ENCODE results near the gene ABLIM1. TPM values are rescaled to one million over a fixed set of nuclear protein-coding genes. Genes with fewer than 3 reads are reported as not detected.

The ABLIM1 gene
- total and polyA plus RNA-seq, 3 donors from 2014 or later, result 90.0 to 137 (median 128) TPM

DNA sequence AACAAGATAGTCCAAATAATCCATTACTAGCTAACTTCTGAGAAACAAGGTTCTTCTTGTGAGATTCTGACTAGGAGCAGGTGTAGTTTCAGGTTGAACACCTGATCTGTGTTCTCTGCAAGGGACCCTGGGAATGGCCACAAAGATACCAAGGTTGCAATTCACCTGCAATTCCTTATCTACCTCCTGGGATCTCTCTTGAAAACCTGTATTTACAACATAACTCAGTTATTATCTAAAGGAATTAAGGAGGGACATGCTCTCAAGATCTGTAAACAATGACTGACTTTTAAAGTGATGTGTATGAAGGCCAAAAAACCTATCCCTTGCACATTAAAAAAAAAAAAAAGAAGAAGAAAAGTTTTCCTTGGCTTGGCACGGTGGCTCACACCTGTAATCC lies 54.8 kb downstream of the ABLIM1 start:
- DNase-seq, result no peak
- Histone ChIP-seq H3K4me3 (no peak overlapping the region), H3K4me1 (peaks cover 9% of the 10 kb centered on the region), H3K9me3 (no peaks in the 10 kb centered on the region), H3K27ac (no peak overlapping the region), H3K27me3 (no peaks in the 10 kb centered on the region), H3K36me3 (ENCODE audit: low read depth, missing control alignments) (no peaks in the 10 kb centered on the region)
- TF ChIP-seq, protein P1, sequence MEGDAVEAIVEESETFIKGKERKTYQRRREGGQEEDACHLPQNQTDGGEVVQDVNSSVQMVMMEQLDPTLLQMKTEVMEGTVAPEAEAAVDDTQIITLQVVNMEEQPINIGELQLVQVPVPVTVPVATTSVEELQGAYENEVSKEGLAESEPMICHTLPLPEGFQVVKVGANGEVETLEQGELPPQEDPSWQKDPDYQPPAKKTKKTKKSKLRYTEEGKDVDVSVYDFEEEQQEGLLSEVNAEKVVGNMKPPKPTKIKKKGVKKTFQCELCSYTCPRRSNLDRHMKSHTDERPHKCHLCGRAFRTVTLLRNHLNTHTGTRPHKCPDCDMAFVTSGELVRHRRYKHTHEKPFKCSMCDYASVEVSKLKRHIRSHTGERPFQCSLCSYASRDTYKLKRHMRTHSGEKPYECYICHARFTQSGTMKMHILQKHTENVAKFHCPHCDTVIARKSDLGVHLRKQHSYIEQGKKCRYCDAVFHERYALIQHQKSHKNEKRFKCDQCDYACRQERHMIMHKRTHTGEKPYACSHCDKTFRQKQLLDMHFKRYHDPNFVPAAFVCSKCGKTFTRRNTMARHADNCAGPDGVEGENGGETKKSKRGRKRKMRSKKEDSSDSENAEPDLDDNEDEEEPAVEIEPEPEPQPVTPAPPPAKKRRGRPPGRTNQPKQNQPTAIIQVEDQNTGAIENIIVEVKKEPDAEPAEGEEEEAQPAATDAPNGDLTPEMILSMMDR (IDR thresholded peaks at IDR 0.05), result no peak
- no peak for TF ChIP-seq POLR2A (IDR thresholded peaks at IDR 0.05)
- intact Hi-C loops (cut with DNase I; ENCODE audit: low total_unique reads), result no loop called here
- WGBS, 2 donors, result 81 to 82% methylated on average over 1 of the region's 1 CpG

DNA sequence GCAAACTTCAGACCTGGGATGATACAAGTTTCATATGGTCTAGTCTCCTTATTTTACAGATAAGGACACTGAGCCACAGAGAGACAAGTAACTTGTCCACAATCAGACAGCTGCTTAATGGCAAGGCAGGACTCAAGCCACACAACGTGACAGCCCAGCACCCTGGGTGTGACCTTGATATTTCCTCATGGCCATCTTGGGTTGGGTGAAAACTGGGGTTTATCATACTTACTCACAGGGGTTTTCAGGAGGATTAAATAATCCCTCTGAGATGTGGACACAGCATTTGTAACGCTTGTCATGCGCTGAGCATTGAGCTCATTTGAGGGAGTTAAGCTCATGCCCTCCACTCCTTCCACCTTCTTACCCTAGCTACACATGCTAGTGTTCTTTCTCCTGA lies 58.0 kb downstream of the ABLIM1 start:
- TF ChIP-seq POLR2A (IDR thresholded peaks at IDR 0.05), result no peak
- TF ChIP-seq, protein P1 (IDR thresholded peaks at IDR 0.05), result no peak
- WGBS, 2 donors, result 86 to 94% methylated on average over 3 of the region's 3 CpGs
- H3K36me3 ChIP-seq (ENCODE audit: low read depth, missing control alignments), result no peaks in the 10 kb centered on the region
- no peaks in the 10 kb centered on the region for H3K27me3 ChIP-seq
- no peak overlapping the region for H3K27ac ChIP-seq
- intact Hi-C loops (cut with DNase I; ENCODE audit: low total_unique reads), result no loop called here
- H3K9me3 ChIP-seq, result no peaks in the 10 kb centered on the region
- no peak for DNase-seq
- no peak overlapping the region for H3K4me3 ChIP-seq
- peaks cover 9% of the 10 kb centered on the region for H3K4me1 ChIP-seq

DNA sequence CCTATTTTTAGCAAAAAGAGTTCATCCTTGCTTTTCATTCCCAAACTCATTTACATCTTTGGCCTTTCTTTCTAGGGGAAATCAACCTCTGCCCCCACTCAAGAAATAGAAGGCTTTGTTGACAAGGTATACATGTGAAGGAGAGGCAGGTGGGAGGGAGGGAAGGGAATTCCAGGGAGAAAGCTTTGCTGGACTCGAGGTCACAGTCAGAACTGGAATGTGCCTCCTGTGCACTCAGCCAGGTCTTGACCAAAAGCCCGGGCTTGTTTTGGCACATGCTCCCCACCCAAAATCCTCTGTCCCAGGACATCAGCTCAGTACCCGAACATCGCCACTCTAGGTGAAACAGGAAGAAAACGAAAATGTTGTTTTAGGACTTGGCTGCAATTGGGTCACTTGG lies 61.3 kb downstream of the ABLIM1 start:
- H3K36me3 ChIP-seq (ENCODE audit: low read depth, missing control alignments), result no peaks in the 10 kb centered on the region
- intact Hi-C loops (cut with DNase I; ENCODE audit: low total_unique reads), result no loop called here
- DNase-seq, result no peak
- H3K27ac ChIP-seq, result no peak overlapping the region
- 78 to 82% methylated on average over 5 of the region's 5 CpGs for WGBS, 2 donors
- no peak overlapping the region for H3K4me3 ChIP-seq
- TF ChIP-seq, protein P1 (IDR thresholded peaks at IDR 0.05), result no peak
- TF ChIP-seq POLR2A (IDR thresholded peaks at IDR 0.05), result no peak
- peaks cover 10% of the 10 kb centered on the region for H3K4me1 ChIP-seq
- no peaks in the 10 kb centered on the region for H3K9me3 ChIP-seq
- no peaks in the 10 kb centered on the region for H3K27me3 ChIP-seq

DNA sequence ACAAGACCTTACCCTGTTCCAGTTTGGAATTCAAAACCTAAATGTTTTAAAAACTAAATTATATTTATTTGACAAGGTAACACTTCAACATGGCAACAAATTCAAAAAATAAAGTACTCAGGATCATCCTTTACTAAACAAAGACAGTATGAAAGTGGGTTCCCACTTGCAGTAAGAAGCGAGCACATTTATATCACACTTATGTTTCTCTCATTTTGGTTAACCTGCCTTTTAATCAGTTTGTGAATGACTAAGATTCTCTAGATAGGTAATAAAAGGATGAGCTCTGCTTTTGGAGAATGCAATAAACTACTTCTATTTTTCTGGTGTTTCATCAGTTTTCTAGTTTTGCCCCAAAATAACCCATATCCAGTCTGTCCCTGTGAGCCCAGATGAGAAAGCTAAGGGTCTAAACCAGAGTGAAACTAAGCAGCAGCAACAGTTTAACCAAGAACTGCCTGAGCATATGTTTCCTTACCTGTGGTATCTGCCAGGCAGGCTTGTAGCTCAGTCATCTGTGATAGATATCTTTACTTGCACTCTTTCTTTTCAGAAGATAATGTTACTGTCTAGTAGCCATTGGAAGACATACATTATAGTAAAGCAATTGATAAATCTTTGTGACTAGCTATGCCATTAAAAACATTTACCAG lies 64.1 kb downstream of the ABLIM1 start:
- Histone ChIP-seq H3K4me3 (no peak overlapping the region), H3K36me3 (ENCODE audit: low read depth, missing control alignments) (no peaks in the 10 kb centered on the region), H3K9me3 (no peaks in the 10 kb centered on the region), H3K4me1 (peaks cover 10% of the 10 kb centered on the region), H3K27me3 (no peaks in the 10 kb centered on the region), H3K27ac (peak overlapping the region in 1 of 2 donors; percentile 23)
- intact Hi-C loops (cut with DNase I; ENCODE audit: low total_unique reads), result no loop called here
- no peak for DNase-seq
- TF ChIP-seq POLR2A (IDR thresholded peaks at IDR 0.05), result no peak
- TF ChIP-seq, protein P1 (IDR thresholded peaks at IDR 0.05), result no peak
- 59 to 80% methylated on average over 1 of the region's 1 CpG for WGBS, 2 donors

DNA sequence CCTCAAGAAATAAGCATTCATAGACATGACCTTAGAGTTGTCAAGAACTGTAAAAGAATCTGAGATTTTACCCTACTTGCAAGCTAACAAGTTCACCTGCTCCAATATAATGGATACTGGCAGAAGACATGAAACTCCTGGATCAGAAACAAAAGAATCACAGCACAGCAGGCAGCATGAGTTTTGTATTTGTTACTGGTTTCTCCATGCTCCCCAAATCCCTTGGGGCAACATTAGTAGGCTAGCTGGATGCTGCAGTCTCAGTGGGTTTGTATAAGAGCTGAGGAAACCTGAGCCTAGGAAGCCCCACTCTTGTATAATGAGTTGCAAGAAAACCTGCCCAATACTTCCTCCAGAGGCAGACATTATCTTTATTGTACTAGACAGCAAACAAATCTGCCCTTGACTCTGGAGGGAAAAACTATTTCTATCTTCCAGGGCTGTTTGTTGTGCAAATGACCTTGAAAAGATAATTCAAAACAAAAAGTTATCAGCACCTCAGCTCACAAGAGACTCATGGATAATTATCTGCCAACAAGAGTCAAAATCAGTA lies 64.8 kb downstream of the ABLIM1 start:
- Histone ChIP-seq H3K4me1 (peaks cover 10% of the 10 kb centered on the region), H3K27ac (peak overlapping the region in 1 of 2 donors; percentile 23), H3K27me3 (no peaks in the 10 kb centered on the region), H3K9me3 (no peaks in the 10 kb centered on the region), H3K36me3 (ENCODE audit: low read depth, missing control alignments) (no peaks in the 10 kb centered on the region), H3K4me3 (no peak overlapping the region)
- no peak for TF ChIP-seq POLR2A (IDR thresholded peaks at IDR 0.05)
- TF ChIP-seq, protein P1 (IDR thresholded peaks at IDR 0.05), result no peak
- DNase-seq, result no peak
- intact Hi-C loops (cut with DNase I; ENCODE audit: low total_unique reads), result no loop called here

All from testis (tissue), 3 donors.